ENCODE measurements around the gene GATA3. TPM values are rescaled to one million over a fixed set of nuclear protein-coding genes. Genes with fewer than 3 reads are reported as not detected.
A peak's percentile ranks its signal among the peaks of the same experiment; 100 is the strongest.
"Not testable (repeated sequence)": the region's sequence is repeated elsewhere in the genome, so short reads cannot be mapped to it uniquely, and the experiment has no call there.

GATA3 gene
- total RNA-seq, 1 experiment from 2014 or later: 5.9 TPM

DNA sequence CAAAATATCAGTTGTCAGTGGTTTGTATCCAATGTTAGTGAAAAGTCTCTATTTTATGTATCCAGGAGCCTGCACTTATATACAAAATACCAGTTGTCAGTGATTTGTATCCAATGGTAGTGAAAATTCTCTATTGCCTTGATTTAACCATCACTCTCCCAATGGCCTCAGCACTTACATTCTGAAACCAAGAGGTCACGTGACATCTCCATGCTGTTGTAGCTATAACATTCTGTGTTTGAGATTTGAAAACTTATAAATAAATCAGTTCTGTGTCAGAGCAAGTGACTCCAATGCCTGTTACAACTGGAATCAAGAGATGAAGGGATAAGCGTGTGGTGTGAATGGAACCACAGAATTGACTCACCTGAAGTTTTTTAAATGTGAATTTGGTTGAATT is 30.6 kb upstream of the GATA3 start:
- intact Hi-C loops (cut with micrococcal nuclease; ENCODE audit: unreplicated experiment) (no loop called here), in situ Hi-C loops (cut with HindIII; ENCODE audit: low pct_unique_long_range_greater_than_20kb, low sequenced_read_pairs) (no loop called here)
- ATAC-seq (no peak), DNase-seq (ENCODE audit: low read depth, low spot score) (no peak)
- TF ChIP-seq, protein P1, sequence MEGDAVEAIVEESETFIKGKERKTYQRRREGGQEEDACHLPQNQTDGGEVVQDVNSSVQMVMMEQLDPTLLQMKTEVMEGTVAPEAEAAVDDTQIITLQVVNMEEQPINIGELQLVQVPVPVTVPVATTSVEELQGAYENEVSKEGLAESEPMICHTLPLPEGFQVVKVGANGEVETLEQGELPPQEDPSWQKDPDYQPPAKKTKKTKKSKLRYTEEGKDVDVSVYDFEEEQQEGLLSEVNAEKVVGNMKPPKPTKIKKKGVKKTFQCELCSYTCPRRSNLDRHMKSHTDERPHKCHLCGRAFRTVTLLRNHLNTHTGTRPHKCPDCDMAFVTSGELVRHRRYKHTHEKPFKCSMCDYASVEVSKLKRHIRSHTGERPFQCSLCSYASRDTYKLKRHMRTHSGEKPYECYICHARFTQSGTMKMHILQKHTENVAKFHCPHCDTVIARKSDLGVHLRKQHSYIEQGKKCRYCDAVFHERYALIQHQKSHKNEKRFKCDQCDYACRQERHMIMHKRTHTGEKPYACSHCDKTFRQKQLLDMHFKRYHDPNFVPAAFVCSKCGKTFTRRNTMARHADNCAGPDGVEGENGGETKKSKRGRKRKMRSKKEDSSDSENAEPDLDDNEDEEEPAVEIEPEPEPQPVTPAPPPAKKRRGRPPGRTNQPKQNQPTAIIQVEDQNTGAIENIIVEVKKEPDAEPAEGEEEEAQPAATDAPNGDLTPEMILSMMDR (IDR thresholded peaks at IDR 0.05): no peak
- TF ChIP-seq TCF7L2 (IDR thresholded peaks at IDR 0.05; ENCODE audit: low read depth, low read length) (no peak), SIN3A (IDR thresholded peaks at IDR 0.05; ENCODE audit: borderline replicate concordance, insufficient read depth, low read depth, low read length) (no peak), POLR2AphosphoS5 (IDR thresholded peaks at IDR 0.05; ENCODE audit: low read depth, low read length) (no peak)
- TF ChIP-seq, protein P2, sequence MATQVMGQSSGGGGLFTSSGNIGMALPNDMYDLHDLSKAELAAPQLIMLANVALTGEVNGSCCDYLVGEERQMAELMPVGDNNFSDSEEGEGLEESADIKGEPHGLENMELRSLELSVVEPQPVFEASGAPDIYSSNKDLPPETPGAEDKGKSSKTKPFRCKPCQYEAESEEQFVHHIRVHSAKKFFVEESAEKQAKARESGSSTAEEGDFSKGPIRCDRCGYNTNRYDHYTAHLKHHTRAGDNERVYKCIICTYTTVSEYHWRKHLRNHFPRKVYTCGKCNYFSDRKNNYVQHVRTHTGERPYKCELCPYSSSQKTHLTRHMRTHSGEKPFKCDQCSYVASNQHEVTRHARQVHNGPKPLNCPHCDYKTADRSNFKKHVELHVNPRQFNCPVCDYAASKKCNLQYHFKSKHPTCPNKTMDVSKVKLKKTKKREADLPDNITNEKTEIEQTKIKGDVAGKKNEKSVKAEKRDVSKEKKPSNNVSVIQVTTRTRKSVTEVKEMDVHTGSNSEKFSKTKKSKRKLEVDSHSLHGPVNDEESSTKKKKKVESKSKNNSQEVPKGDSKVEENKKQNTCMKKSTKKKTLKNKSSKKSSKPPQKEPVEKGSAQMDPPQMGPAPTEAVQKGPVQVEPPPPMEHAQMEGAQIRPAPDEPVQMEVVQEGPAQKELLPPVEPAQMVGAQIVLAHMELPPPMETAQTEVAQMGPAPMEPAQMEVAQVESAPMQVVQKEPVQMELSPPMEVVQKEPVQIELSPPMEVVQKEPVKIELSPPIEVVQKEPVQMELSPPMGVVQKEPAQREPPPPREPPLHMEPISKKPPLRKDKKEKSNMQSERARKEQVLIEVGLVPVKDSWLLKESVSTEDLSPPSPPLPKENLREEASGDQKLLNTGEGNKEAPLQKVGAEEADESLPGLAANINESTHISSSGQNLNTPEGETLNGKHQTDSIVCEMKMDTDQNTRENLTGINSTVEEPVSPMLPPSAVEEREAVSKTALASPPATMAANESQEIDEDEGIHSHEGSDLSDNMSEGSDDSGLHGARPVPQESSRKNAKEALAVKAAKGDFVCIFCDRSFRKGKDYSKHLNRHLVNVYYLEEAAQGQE (IDR thresholded peaks at IDR 0.05; ENCODE audit: insufficient read depth in 1 of 2, low read depth in 2 of 2, low read length in 1 of 2): no peak
- POLR2A ChIA-PET: no interaction called here
- H3K9me3 ChIP-seq (ENCODE audit: control insufficient read depth, insufficient read depth, low read depth, low read length): no peaks in the 10 kb centered on the region
- H3K36me3 ChIP-seq (ENCODE audit: control insufficient read depth, insufficient read depth, low read length): no peaks in the 10 kb centered on the region
- BruUV-seq (replicated peaks): no TSS peak
- no peaks in the 10 kb centered on the region for H3K4me1 ChIP-seq (ENCODE audit: control insufficient read depth, insufficient read depth, low read length)
- H3K27ac ChIP-seq (ENCODE audit: low read length): no peak overlapping the region
- no peak overlapping the region for H3K4me3 ChIP-seq (ENCODE audit: low read depth in 2 of 2, low read length in 2 of 2)
- CTCF ChIA-PET: no interaction called here
- no peaks in the 10 kb centered on the region for H3K27me3 ChIP-seq (ENCODE audit: control insufficient read depth, insufficient read depth, low read length)

DNA sequence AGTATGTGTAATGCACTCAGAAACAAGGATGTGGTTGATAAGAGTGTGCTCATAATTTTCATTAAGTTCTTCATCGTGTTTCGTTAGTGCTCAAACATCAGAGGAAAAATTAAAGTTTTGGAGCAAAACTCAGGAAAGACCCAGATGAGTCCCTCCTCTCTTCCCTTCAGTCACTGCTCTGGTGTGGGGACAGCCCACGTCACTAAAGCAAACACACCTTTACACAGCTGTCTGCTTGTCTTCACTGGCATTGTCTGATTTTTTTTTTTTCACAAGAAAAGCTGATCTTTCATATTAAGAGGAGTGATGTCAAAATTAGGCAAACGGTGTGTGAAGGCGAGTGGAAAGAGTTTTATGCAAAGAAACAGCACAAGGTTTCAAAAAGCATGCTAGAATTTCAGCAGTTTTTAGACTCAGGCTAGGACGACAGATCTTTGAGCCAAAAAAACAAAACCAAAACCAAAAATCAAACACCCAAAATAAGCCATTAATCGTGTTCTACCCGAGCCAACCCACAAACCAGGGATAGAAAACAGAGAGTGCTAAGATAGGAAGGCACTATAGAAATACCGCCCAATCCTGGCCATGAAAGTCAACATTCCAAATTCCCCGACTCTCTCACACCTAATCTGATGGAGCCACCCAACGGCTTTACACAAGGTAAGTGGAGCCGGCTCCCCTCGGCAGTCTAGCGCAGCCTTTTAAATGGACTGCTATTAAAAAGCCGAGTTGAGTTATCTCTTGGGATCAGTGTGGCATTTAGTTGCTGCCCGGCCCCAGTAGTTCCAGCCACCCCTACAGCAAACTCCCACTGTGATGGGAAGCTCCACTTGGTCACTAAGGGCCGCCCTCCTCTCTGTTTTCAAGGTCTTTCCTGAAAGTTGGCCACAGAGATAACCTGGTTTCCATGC is 27.9 kb upstream of the GATA3 start:
- no peaks in the 10 kb centered on the region for H3K27me3 ChIP-seq (ENCODE audit: control insufficient read depth, insufficient read depth, low read length)
- no peaks in the 10 kb centered on the region for H3K36me3 ChIP-seq (ENCODE audit: control insufficient read depth, insufficient read depth, low read length)
- H3K27ac ChIP-seq (ENCODE audit: low read length): no peak overlapping the region
- intact Hi-C loops (cut with micrococcal nuclease; ENCODE audit: unreplicated experiment) (no loop called here), in situ Hi-C loops (cut with HindIII; ENCODE audit: low pct_unique_long_range_greater_than_20kb, low sequenced_read_pairs) (no loop called here)
- no peaks in the 10 kb centered on the region for H3K4me1 ChIP-seq (ENCODE audit: control insufficient read depth, insufficient read depth, low read length)
- no peak for DNase-seq (ENCODE audit: low read depth, low spot score)
- ATAC-seq: peak; percentile 73
- no peaks in the 10 kb centered on the region for H3K9me3 ChIP-seq (ENCODE audit: control insufficient read depth, insufficient read depth, low read depth, low read length)
- TF ChIP-seq SIN3A (IDR thresholded peaks at IDR 0.05; ENCODE audit: borderline replicate concordance, insufficient read depth, low read depth, low read length) (no peak), POLR2AphosphoS5 (IDR thresholded peaks at IDR 0.05; ENCODE audit: low read depth, low read length) (no peak), TCF7L2 (IDR thresholded peaks at IDR 0.05; ENCODE audit: low read depth, low read length) (no peak)
- TF ChIP-seq, protein P2 (IDR thresholded peaks at IDR 0.05; ENCODE audit: insufficient read depth in 1 of 2, low read depth in 2 of 2, low read length in 1 of 2): no peak
- TF ChIP-seq, protein P1 (IDR thresholded peaks at IDR 0.05): no peak
- peak overlapping the region; percentile 7 to 45; a peak in 3 of 4 replicates for H3K4me3 ChIP-seq (ENCODE audit: low read depth in 2 of 2, low read length in 2 of 2)
- BruUV-seq (replicated peaks): no TSS peak
- ChIA-PET POLR2A (interaction anchor here (0.6 to 0.7 kb wide), 2 partner anchors 27 to 399 kb away, joined by 4 to 11 read pairs; no protein-coding TSS in a partner anchor), CTCF (no interaction called here)

DNA sequence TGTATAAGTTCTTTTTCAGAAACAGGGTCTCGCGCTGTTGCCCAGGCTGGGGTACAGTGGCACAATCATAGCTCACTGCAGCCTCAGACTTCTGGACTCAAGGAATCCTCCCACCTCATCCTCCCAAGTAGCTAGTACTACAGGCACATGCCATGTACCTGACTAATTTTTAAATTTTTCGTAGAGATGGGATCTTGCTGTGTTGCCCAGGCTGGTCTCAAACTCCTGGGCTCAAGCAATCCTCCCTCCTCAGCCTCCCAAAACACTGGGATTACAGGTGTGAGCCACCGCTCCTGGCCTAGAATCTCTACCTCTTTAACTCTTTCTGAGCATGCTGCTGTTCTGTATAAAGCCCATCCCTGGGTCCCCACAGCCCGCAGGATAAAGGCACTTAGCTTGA is 23.3 kb upstream of the GATA3 start:
- in situ Hi-C loops (cut with HindIII; ENCODE audit: low pct_unique_long_range_greater_than_20kb, low sequenced_read_pairs); DNase-seq (ENCODE audit: low read depth, low spot score); H3K4me1 ChIP-seq (ENCODE audit: control insufficient read depth, insufficient read depth, low read length); POLR2A ChIA-PET; ATAC-seq; H3K27ac ChIP-seq (ENCODE audit: low read length); H3K36me3 ChIP-seq (ENCODE audit: control insufficient read depth, insufficient read depth, low read length); H3K4me3 ChIP-seq (ENCODE audit: low read depth in 2 of 2, low read length in 2 of 2); H3K27me3 ChIP-seq (ENCODE audit: control insufficient read depth, insufficient read depth, low read length); intact Hi-C loops (cut with micrococcal nuclease; ENCODE audit: unreplicated experiment); BruUV-seq (replicated peaks); H3K9me3 ChIP-seq (ENCODE audit: control insufficient read depth, insufficient read depth, low read depth, low read length); CTCF ChIA-PET: not testable (repeated sequence)
